GM18520 (cell line): Measurements from ENCODE around the gene SEMA3C.
A peak's percentile ranks its signal among the peaks of the same experiment; 100 is the strongest.

Experiments
- ATAC-seq: cut with Tn5 transposase; IDR thresholded peaks from one replicate; pipeline ENCODE4 v1.9.1; 2021; ENCODE audit not compliant: unreplicated experiment

SEMA3C gene

GRCh38 chr7:80705130-80705781, 213.6 kb downstream of the SEMA3C start:
- ATAC-seq = no peak

GRCh38 chr7:80703272-80703671, 215.6 kb downstream of the SEMA3C start:
- ATAC-seq = no peak

- ATAC-seq = no peak
These were observed 219.1 kb downstream of the SEMA3C start for GRCh38 chr7:80699721-80700256.

- ATAC-seq = peak; percentile 52
These were observed 219.7 kb downstream of the SEMA3C start for GRCh38 chr7:80699045-80699638.
